ENCODE data around the gene GHDC.

- TF ChIP-seq POLR2A (IDR thresholded peaks at IDR 0.05), result no peak
- TF ChIP-seq CTCF (IDR thresholded peaks at IDR 0.05), result no peak
Observed at GRCh38 chr17:42224651-42225050, 30.4 kb upstream of the GHDC start.

Data from uterus (tissue), 2 donors.